SU-DHL-6 (cell line): ENCODE measurements around the gene NCAPD3.

ENCODE experiments used
- H2AFZ ChIP-seq: fragments of 200-600 bp; sonication (generic); 2 replicates; pipeline ENCODE4 v1.6.1; 2014; ENCODE audit warnings: low read depth, mild to moderate bottlenecking, moderate library complexity, mixed read lengths, antibody characterized with exemption, low read length; ENCODE audit not compliant: severe bottlenecking
- H3F3A ChIP-seq: fragments of 200-600 bp; shearing (Covaris generic); 2 replicates; pipeline ENCODE4 v1.6.0; 2016; ENCODE audit warnings: antibody characterized with exemption, mild to moderate bottlenecking; ENCODE audit not compliant: insufficient read depth
- H3K27ac ChIP-seq: fragments of 200-600 bp; sonication (generic); 2 replicates; pipeline ENCODE4 v1.5.1; 2016; ENCODE audit warnings: low read depth, mild to moderate bottlenecking, low read length, moderate library complexity, mixed read lengths
- H3K27me3 ChIP-seq: fragments of 200-600 bp; sonication (generic), shearing (Covaris generic); 2 replicates; pipeline ENCODE4 v1.6.0; 2014; ENCODE audit warnings: mild to moderate bottlenecking, low read length
- H3K36me3 ChIP-seq: fragments of 200-600 bp; sonication (generic); 2 replicates; pipeline ENCODE4 v1.6.1; 2014; ENCODE audit warnings: mild to moderate bottlenecking, low read length, mixed read lengths
- H3K4me2 ChIP-seq: fragments of 300-600, 200-600 bp; shearing (Covaris generic), sonication (generic); 2 replicates; pipeline ENCODE4 v1.6.0; 2014; ENCODE audit warnings: low read length, low read depth, mild to moderate bottlenecking; ENCODE audit not compliant: poor library complexity, severe bottlenecking
- H3K4me3 ChIP-seq: fragments of 200-600 bp; sonication (generic); 2 replicates; pipeline ENCODE4 v1.5.1; 2014; ENCODE audit warnings: antibody characterized with exemption, low read length, mild to moderate bottlenecking, mixed read lengths; ENCODE audit not compliant: insufficient read depth, poor library complexity, severe bottlenecking
- H3K79me2 ChIP-seq: fragments of 200-600 bp; sonication (generic); 2 replicates; pipeline ENCODE4 v1.6.1; 2014; ENCODE audit warnings: mild to moderate bottlenecking, low read length, moderate library complexity; ENCODE audit not compliant: insufficient read depth
- H3K9ac ChIP-seq: fragments of 200-600 bp; sonication (generic); 2 replicates; pipeline ENCODE4 v1.7.0; 2014; ENCODE audit warnings: mild to moderate bottlenecking, low read length
- H3K9me2 ChIP-seq: fragments of 200-600 bp; sonication (generic); replicated peaks from 2 replicates; pipeline ENCODE4 v1.6.1; 2014; ENCODE audit warnings: low read length; ENCODE audit not compliant: insufficient read depth
- H3K9me3 ChIP-seq: fragments of 200-600 bp; sonication (generic); 2 replicates; pipeline ENCODE4 v1.6.1; 2014; ENCODE audit warnings: low read length, mixed read lengths; ENCODE audit not compliant: insufficient read depth
- H4K20me1 ChIP-seq: fragments of 200-600 bp; sonication (generic); 2 replicates; pipeline ENCODE4 v1.6.1; 2014; ENCODE audit warnings: low read depth, mild to moderate bottlenecking, antibody characterized with exemption, low read length, moderate library complexity, mixed read lengths
- CTCF ChIP-seq: fragments of 200-600 bp; sonication (generic); IDR thresholded peaks from one replicate; pipeline ENCODE4 v1.5.1; 2017; ENCODE audit warnings: antibody characterized with exemption, mild to moderate bottlenecking, low read length, moderate library complexity; ENCODE audit not compliant: insufficient read depth, poor library complexity, severe bottlenecking
- EZH2phosphoT487 ChIP-seq: fragments of 200-600 bp; sonication (generic), shearing (Covaris generic); conservative IDR thresholded peaks from 2 replicates; pipeline ENCODE4 v1.6.1; 2018; ENCODE audit warnings: mild to moderate bottlenecking, antibody characterized with exemption, low read length, moderate library complexity, mixed read lengths

The NCAPD3 gene

DNA sequence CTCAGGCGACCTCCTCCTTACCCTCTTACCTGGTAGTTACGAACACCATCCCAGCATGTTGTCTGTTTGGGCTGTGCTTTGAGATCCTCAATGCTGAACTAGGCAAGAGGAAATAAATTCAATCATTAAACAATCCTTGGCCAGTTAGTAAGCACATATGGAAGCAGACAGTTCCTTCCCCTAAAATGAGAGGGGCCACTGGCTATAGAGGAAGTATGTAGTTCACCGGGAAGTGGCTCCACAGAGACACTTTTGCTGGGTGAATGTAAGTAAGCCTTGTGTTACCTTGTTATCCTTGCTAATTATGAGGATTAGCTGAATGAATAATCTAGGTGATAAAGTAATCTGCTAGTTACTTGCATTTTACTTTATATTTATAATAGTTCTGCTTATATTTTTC is 26.5 kb upstream of the NCAPD3 start:
- no peak for TF ChIP-seq EZH2phosphoT487
- no peak for TF ChIP-seq CTCF
- Histone ChIP-seq H2AFZ (no peak overlapping the region), H3K27ac (no peak overlapping the region), H3K27me3 (no peaks in the 10 kb centered on the region), H3K36me3 (no peaks in the 10 kb centered on the region), H3K9ac (no peak overlapping the region), H3K79me2 (no peaks in the 10 kb centered on the region), H3K4me2 (no peak overlapping the region), H3K4me3 (no peak overlapping the region), H4K20me1 (no peaks in the 10 kb centered on the region), H3F3A (no peaks in the 10 kb centered on the region), H3K9me2 (no peaks in the 10 kb centered on the region), H3K9me3 (no peaks in the 10 kb centered on the region)

DNA sequence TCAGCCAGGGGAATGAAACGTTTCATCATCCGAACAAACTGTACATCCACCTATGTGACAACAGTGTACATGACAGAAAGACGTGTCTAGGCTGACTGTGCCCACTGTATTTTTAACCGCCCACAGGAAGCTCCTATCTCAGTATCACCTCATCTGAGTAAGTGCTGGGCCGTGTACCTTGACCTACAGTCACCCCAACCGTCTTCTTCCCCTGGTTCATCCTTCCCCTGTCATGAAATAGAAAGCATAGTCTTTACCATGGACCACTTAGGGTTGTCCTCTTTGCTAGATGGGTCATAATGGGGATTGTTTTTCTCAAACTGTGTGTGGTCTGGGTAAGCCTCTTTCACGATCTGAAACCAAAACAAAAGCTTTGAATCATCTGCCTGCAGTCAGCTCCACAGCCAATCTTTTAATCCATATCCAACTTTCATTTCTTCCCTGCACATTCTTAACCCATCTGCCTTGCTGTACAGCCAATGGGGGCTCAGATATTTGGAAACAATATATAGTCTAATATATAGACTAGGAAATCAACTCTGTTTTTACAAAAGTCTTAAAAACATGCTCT is 25.2 kb upstream of the NCAPD3 start:
- no peaks in the 10 kb centered on the region for H3K79me2 ChIP-seq
- no peaks in the 10 kb centered on the region for H3K9me2 ChIP-seq
- no peak overlapping the region for H3K4me3 ChIP-seq
- no peaks in the 10 kb centered on the region for H3K9me3 ChIP-seq
- H3K9ac ChIP-seq = no peak overlapping the region
- no peaks in the 10 kb centered on the region for H3K36me3 ChIP-seq
- H2AFZ ChIP-seq = no peak overlapping the region
- H4K20me1 ChIP-seq = no peaks in the 10 kb centered on the region
- H3K27ac ChIP-seq = no peak overlapping the region
- no peak for TF ChIP-seq EZH2phosphoT487
- TF ChIP-seq CTCF = no peak
- no peak overlapping the region for H3K4me2 ChIP-seq
- H3F3A ChIP-seq = no peaks in the 10 kb centered on the region
- H3K27me3 ChIP-seq = no peaks in the 10 kb centered on the region

DNA sequence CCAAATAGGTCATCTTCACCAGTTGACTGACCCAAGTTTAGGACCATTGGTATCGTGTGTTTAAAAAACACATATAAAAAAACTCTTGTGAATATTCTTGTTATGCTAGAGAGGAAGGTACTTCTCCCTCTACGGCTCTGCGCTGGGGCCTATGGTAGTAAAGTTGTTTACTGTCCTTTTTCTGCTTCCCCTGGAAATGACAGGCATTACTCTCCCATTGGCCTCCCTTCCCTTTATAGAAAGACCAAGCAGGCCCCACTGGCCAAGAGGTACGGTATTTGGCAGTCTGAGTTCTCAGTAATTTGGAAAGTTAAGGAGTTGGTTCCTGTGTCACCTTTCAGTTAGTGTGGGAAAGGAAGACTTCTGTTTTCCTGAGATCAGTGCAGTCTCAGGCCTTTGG is 22.9 kb upstream of the NCAPD3 start:
- Histone ChIP-seq H3K79me2 (no peaks in the 10 kb centered on the region), H3K9ac (no peak overlapping the region), H3K27ac (no peak overlapping the region), H3K9me3 (no peaks in the 10 kb centered on the region), H3K9me2 (no peaks in the 10 kb centered on the region), H3K36me3 (no peaks in the 10 kb centered on the region), H3K4me2 (no peak overlapping the region), H3K27me3 (no peaks in the 10 kb centered on the region), H4K20me1 (no peaks in the 10 kb centered on the region), H2AFZ (no peak overlapping the region), H3K4me3 (no peak overlapping the region), H3F3A (no peaks in the 10 kb centered on the region)
- no peak for TF ChIP-seq EZH2phosphoT487
- no peak for TF ChIP-seq CTCF
